NCI-H2029 (cell line): ENCODE results near the gene P2RX4.
"Not testable (repeated sequence)": the region's sequence is repeated elsewhere in the genome, so short reads cannot be mapped to it uniquely, and the experiment has no call there.

Experiments
- DNase-seq: peaks from one replicate; lab custom pipeline; 2025; lab: John Stamatoyannopoulos, UW

The P2RX4 gene

DNA sequence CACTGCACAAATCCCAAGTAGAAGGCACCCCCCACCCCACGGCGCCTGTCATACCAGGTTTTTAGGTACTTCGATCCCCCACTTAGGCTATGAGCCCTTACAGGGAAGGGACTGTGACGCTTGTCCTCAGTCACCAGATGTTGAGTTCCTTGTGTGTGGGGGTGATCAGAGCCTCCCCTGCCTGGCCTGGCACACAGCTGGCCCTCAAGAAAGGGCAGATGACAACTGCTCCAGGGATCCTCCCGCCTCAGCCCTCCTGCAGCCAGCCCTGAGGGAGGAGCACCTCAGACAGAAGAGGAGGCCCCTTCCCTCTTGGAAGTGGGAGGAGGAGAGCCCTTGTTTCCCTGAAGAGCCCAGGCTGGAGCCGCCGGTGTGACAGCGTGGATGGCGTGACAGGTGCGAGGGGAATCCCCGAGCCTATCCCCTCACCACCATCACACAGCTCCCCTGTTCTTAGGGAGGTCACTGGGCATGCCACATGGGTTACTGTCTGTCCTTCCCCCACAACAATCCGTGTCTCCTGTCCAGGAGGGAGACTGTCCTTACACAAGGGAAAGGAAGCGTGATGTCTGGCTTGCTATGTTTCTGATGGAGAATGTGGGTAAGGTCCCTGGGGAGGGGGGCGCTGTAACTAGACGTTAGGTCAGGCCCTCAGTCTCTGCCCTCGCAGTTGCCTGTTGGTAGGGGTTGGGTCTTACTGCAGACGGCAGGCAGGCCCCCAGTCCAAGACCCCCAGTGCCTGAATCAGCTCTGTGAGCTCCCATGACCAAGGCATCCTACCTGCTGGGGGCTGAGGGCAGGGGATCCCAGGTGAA is 31.4 kb downstream of the P2RX4 start:
- no peak for DNase-seq

DNA sequence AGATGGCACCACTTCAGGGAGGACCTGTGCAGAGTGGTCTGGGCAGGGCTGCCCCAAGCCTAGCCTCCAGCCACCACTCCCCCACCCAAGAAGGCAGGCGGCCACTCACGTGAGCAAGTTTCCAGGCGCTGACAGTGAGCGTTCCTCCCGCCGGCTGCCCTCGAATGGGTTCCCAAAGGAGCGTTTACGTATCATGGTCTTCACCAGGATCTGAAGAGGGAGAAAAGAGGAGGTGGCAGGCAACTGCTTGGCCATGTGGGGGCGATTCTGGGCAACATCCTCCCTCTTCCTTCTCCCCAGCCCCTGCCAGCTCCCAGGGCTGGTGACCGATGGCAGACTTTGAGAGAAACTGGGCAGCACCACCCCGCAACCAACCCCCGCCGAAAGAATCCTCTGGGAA is 35.1 kb downstream of the P2RX4 start:
- DNase-seq = no peak

DNA sequence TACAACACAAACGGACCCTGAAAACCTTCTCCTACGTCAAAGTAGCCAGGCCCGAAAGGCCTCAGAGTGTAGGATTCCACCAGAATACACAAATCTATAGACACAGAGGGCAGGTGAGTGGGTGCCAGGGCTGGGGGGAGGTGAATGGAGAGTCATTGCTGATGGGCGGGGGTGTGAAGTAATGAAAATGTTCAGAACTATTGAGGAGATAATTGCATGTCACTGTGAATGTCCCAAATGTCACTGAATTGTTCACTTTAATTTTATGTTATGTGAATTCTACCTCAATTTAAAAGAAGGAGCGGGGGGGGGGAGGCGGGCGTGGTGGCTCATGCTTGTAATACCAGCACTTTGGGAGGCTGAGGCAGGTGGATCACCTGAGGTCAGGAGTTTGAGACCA is 36.0 kb downstream of the P2RX4 start:
- no peak for DNase-seq

DNA sequence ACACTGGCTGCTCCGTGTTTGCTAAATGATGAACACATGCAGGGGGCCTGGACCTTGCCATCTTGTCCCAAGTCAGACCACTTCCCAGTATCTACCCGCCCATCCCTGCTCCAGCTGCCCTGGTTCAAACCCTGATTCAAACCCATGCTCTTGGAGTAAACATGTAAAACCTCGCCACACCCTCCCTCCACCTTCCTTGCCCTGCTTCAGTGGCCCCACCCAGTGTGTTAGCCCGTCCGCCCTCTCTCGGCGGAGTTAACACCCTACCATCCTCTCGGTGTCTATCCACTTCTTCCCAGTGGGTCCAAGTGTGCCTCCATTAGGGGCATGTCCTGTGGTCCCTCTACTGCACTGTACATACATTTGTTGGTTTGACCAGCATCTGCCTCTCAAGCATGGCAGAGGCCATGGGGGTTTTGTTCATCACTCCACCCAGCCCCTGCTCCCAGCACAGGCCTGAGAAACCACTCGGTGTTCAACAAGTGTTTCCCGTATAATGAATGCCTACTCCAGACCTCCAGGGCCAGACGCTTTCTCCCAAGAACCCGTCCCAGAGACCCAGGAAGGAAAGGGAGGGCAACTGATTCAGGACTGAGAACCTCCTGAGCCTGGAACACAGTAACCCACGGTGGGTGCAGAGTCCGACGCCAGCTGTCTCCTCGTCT is 37.1 kb downstream of the P2RX4 start:
- no peak for DNase-seq

DNA sequence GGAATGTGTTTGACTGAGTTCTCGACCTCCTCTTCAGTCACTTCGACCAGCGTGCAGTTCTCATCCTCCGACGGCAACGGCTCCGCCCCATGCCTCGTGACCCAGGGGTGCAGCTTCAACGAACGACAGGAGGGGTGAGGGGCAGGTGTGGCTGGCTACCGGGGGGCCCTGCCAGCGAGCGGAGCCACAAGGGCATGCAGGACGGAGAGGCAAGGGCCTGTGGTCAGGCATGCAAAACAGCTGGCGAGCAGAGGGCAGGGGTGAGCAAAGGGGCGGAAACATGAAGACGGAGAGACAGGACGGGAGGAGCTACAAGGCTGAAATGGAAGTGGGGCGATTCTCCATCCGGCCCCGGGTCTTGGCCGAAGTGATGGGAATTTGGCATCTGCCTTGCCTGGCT is 38.7 kb downstream of the P2RX4 start:
- DNase-seq = no peak

DNA sequence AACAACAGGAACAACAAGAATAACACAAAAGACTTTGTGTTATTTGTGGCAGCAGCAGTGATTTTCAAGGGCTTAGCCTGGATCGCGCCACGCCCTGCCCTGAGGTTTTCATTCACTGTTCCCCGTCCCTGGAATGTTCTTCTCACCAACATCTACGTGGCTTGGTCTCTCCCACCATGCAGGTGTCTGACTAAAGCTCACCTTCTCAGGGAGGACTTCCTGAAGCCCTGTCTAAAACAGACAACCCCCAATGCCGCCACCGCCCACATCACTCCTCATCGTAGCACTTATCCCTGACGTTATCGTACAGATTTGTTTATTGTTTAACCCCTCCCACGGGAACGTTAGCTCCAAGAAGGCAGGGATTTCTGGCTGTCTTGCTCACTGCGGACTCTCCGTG is 40.4 kb downstream of the P2RX4 start:
- DNase-seq = no peak

DNA sequence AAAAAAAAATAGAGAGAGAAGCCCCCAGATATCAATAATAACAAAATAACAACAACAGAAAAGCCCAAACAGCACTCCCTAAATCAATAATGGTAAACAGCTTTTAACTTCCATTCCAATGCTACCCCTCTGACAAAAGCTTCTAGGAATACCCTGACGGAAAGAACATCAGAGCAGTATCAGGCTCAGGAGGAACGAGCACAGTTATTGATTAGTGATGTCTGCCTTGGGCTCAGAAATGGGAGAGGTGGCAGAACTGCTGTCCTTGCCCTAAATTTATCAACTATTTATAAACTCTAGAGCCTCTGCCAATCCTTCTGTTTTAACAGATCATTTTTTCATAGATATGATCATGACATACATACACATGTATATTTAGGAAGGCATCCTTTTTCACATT is 41.9 kb downstream of the P2RX4 start:
- no peak for DNase-seq

DNA sequence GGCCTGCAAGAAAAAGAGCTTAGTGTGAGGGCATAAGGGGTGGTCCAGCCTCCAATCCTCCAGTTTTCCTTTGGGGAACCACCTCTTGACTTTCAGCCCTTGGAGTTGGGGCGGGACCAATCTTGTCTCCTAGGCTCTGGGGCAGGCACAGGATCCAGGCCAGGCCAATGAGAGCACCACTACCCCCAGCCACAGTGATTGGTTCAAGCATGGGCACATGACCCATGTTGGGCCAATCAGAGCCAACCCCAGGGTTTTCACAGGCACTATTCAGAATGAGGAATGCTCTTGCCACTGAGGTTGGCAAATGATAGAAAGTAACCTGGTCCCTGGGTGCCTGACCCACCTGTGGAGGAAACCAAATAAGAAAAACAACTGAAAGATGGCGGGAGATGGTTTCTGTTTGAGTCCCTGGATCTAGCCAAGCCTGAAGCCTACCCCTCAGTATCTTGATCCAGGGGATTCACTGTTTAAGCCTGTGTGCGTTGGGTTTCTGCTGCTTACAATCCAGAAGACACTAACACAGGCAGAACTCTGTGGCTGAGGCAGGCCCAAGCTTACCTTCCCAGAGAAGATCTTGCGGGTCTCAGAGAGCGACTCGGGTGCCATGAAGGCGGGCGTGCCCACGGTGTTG is 42.9 kb downstream of the P2RX4 start:
- DNase-seq = no peak

DNA sequence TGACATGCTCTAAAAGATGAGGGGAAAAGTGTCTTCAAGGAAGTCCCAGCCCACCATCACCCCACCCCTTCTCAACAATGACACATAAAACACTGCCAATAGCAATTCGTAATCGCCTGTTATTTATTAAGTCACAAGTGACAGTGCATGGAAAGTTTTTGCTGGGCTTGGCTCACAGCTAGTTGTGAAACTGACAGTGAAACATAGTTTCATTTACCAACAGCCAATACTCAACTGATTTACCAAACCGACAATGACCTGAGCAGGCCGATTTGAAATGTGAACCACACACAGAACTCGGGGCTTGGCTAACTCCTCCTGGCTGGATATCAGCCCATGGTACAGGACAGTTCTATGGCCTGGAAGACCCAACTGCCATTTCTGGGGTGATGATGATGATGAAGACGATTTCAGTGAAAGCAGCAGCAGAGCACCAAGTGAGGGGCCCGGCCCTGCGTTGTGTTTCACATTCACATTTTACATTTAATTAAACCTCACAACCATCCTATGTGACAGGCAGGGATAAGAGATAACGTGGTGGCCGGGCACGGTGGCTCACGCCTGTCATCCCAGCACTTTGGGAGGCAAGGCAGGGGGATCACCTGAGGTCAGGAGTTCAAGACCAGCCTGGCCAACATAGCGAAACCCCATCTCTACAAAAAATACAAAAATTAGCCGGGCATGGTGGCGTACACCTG is 43.9 kb downstream of the P2RX4 start:
- no peak for DNase-seq

DNA sequence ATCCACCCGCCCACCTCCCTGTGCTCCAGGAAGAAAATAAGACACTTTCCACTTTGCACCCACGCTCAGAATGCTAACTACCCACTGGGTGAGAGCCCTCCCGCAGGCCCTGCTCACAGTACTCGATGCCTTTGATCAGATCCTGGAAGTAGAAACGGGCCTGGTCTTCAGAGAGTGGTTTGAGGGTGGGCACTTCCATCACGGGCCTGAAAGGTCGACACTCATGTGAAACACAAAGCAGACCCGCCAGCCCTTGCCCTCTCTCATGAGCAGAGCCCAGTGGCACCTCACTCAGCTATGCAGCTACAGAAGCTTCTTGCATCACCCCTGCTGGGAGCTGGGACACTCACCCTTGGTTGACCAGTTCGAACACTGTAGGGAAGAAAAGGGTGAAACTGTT is 45.5 kb downstream of the P2RX4 start:
- no peak for DNase-seq

DNA sequence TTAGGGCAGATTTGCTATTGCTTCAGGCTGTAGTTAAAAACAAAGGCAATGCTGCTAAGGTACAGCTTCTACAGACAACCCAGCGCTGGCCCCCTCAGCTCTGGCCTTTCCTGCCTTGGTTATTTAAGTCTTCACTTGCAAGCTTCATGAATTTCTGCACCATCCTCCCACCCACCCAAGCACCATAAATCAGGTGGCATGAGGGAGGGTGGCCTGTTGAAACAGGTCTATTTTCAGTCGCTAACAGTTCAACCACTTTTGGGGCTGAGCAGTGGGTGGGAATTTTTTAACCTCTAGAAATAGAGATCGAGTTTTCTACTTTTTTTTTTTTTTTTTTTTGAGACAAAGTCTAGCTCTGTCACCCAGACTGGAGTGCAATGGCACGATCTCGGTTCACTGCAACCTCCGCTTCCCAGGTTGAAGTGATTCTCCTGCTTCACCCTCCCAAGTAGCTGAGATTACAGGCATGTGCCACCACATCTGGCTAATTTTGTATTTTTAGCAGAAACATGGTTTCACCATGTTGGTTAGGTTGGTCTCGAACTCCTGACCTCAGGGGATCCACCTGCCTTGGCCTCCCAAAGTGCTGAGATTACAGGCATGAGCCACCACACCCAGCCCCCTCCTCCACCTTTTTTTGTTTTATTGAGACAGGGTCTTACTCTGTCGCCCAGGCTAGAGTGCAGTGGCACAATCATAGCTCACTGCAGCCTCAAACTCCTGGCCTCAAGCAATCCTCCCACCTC is 47.9 kb downstream of the P2RX4 start:
- not testable (repeated sequence) for DNase-seq

DNA sequence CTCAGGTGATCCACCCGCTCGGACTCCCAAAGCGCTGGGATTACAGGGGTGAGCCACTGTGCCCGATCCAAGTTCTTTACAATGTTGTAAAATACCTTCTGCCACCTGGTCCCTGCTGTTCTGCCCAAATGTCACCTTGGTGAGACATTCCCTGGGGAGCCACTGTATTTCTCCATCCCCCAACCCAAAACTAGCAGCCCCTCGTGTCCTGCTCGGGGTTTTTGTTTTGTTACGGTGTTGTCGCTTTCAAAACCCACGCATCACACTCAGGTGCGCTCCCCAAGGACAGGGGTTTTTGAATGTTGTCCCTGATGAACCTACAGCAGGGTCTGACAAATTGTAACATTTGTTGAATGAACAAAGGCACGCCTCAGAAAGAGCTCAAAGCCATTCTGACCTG is 49.1 kb downstream of the P2RX4 start:
- no peak for DNase-seq

DNA sequence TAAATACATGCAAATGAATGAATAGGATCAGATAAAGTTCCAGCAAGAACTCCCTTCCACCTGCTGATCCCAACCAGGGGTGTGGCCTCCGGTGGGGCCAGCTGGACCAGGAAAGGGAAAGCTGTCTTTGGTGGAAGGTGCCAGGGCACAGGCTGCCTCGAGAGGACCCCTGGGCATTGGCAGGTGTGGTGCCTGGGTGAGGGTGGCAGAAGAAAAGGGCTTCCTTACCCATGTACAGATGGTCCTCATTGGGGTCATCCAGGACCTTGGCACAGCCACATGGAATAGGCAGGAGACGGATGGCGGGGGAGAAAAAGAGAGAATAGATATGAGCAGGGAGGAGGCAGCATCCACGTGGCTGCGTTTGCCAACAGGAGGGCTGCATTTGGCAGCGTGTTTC is 50.2 kb downstream of the P2RX4 start:
- no peak for DNase-seq

DNA sequence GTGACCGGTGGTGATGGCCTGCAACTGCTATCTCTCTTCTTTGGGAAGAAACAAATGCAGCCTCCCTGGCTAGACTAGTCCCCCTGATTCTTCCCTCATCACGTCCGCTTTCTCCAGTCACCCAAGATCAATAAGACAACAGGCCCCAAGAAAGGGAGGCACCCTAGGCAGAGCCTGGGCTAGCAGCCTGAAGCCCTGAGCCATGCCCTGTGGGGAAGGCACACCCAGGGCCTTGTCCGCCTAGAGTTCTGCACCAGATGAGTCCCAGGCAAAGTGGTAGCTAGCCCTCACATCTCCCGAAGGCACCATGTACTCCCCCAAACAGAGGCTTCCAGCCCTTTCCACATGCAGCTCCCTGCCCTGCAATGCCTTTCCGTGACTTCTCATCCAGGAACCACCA is 51.5 kb downstream of the P2RX4 start:
- no peak for DNase-seq

DNA sequence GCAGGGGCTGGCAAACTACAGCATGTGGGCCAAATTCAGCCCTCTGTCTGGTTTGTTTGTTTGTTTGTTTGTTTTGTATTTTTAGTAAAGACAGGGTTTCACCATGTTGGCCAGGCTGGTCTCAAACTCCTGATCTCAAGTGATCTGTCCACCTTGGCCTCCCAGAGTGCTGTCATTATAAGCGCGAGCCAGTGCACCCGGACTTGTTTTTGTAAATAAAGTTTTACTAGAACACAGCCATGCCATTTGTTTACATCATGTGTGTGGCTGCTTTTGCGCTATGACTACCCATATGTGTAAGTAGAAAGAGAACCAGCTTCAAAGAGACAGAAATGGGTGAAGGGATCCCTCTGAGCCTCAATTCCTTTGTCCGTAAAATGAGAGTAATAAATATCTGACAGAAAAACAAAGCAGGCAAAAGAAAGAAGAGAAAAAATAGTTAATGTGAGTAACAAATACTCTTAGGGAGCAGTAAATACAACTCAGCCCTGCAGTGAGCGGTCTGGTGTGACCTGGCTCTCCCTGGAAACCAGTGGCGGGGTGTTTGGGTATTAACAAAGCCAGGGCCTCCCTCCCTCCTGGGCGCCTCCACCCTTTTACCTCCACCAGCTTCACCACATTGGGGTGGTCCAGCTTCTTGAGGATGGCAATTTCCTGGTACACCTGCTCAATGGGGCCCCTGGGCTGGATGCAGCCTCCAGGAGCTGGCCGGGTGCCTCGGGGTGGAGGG is 53.4 kb downstream of the P2RX4 start:
- no peak for DNase-seq

DNA sequence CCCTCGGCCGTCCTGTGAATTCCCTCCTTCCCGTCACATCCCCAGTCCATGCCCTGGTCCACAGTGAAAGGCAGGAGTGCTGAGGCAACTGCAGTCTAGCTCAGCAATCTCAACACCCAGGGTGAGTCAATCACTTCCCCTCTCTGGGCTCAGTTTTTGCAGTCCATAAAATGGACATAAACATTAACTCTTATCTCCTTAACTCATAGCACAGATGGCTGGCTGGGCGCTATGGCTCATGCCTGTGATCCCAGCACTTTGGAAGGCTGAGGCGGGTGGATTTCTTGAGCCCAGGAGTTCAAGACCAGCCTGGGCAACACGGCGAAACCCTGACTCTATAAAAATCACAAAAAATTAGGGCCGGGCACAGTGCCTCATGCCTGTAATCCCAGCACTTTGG is 54.2 kb downstream of the P2RX4 start:
- no peak for DNase-seq

DNA sequence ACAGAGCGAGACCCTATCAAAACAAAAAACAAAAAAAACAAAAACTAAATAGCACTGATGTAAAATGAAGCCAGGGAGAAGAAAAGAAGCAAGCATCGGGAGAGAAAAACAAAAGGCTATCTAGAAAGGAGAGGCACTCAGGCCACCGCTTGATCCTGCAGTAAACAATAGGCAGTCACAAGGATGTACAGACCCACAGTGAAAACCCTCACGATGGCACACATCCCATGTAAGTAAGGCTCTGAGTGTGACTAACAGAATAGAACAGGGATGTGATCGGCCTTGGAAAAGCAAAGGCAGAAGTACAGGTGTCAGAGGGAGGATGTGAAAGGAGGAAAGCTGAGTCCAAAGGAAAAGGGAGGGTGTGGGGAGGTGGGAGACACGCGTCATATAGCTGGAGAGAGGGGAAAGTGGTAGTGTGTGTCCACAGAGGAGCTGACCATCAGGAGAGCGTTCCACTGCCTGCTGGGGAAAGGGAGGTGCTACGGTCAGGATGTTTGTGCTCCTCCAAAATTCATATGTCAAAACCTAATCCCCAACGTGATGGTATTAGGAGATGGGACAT is 55.1 kb downstream of the P2RX4 start:
- DNase-seq = no peak

DNA sequence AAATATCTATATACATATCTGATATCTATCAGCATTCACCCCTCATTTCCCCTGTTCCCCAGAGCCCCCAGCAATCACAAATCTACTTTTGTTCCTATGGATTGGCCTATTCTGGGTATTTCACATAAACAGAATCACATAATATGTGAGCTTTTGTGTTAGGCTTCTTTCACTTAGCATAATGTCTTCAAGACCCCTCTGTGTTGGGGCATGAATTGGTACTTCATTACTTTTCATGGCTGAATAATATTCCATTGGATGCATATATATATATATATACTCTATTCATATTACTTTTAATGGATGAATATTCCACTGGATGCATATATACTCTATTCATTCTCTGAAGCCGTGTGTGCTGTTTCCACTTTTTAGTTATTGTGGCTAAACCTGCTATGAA is 57.9 kb downstream of the P2RX4 start:
- DNase-seq = no peak

DNA sequence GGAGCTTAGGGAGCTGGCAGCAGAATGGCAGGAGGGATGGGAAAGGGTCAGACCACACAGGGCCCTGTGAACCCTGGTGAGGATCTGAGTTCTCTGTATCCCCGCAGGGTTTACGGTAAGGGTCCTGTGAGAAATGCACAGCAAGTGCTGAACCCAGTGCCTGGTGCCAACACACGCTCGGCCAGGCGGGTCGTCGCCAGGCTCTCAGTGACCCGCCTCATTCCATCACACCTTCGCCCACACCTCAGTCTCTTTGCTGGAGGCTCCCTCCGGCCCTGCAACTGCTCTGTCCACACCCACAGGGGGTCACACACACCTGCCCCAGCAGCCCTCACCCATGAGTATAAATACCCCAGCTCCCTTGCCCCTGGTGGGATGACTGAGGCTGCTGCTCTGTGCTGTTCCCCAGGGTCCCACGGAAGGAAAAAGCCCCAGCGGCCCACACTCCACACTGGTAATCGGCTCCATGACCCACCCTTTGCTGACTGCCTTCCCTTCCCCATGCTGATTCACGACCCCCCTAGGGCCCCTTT is 63.5 kb downstream of the P2RX4 start:
- DNase-seq = no peak

DNA sequence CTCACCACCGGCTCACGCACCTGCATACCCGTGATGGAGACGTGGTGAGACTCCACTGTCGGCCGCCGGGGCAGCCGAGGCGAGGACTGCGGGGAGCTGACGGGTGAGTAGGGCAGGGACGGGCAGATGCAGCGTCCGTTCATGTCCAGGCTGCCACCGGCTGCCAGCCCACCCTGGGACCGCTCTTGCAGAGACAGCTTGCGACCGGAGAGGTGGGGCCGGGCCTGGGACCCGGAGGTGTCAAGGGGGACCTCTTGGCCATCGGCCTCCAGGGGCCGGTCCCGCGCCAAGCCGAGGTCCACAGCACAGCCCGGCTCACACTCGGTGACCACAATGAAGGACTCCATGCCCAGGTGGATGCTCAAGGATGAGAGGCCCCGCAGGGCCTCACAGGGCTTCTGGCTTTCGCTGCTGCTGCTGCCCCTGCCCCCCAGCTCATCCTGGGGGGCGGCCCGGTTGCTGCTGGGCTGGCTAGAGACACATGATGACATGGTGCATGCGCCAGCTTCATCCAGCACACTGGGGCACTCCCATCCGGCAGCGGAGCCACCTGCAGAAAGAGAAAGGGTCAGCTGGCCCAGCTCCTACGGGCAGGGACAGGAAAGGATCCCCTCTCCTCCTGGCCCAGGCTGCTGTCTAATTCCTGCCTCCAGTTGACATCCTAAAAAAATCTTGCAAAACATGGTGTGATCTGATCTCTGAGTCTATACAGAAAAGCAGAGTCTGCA is 64.3 kb downstream of the P2RX4 start:
- no peak for DNase-seq
